Stimulated activated CD8-positive, alpha-beta memory T cell treated with anti-CD3 and anti-CD28 coated beads, Interleukin-2, amount 100 ng/mL, for 1 hour (primary cell): Measurements from ENCODE around the gene SSB.
"Not testable (repeated sequence)": the region's sequence is repeated elsewhere in the genome, so short reads cannot be mapped to it uniquely, and the experiment has no call there.

Source experiments
- DNase-seq, 2 donors: peaks; one replicate each; pipeline ENCODE4 v3.0.0-alpha.2; 2020; ENCODE audit warnings: low read depth in 2 of 2

The SSB gene

GRCh38 chr2:169828141-169828811, 29.6 kb downstream of the SSB start:
- no peak for DNase-seq

GRCh38 chr2:169834401-169834800, 35.7 kb downstream of the SSB start:
- DNase-seq = no peak

GRCh38 chr2:169838743-169839489, 40.2 kb downstream of the SSB start:
- DNase-seq = no peak

- DNase-seq = no peak
Observed at GRCh38 chr2:169839954-169840746, 41.5 kb downstream of the SSB start.

GRCh38 chr2:169840747-169841142, 42.1 kb downstream of the SSB start:
- DNase-seq = no peak

- DNase-seq = not testable (repeated sequence)
Observed at GRCh38 chr2:169841625-169842024, 43.0 kb downstream of the SSB start.

- no peak for DNase-seq
Observed at GRCh38 chr2:169845016-169845415, 46.3 kb downstream of the SSB start.

- DNase-seq = not testable (repeated sequence)
Observed at GRCh38 chr2:169848959-169849693, 50.5 kb downstream of the SSB start.

- no peak for DNase-seq
Observed at GRCh38 chr2:169849710-169850109, 51.0 kb downstream of the SSB start.

GRCh38 chr2:169853041-169853668, 54.5 kb downstream of the SSB start:
- DNase-seq = no peak

- not testable (repeated sequence) for DNase-seq
Observed at GRCh38 chr2:169855281-169856258, 56.9 kb downstream of the SSB start.

GRCh38 chr2:169859423-169859822, 60.8 kb downstream of the SSB start:
- no peak for DNase-seq

- no peak for DNase-seq
Observed at GRCh38 chr2:169860149-169860548, 61.5 kb downstream of the SSB start.
